PFSK-1 (cell line): ENCODE measurements around the gene C20orf173.

Source experiments
- FOXP2 ChIP-seq: optimal IDR thresholded peaks from 2 replicates; pipeline ENCODE3; 2011; ENCODE audit warnings: borderline replicate concordance, control low read depth, inconsistent platforms; ENCODE audit not compliant: insufficient read depth; ENCODE audit errors: extremely low read length, extremely low read depth
- POLR2AphosphoS5 ChIP-seq: IDR thresholded peaks from 2 replicates; pipeline ENCODE4 v1.6.1; 2012; ENCODE audit warnings: low read depth, mild to moderate bottlenecking, control low read depth, low read length, moderate library complexity
- REST ChIP-seq, 2 experiments: IDR thresholded peaks; 2 replicates each; pipeline versions ENCODE4 v1.6.1 to v1.8.0; 2011 to 2012; ENCODE audit warnings: low read depth in 2 of 2, low read length in 2 of 2, control low read depth in 1 of 2, inconsistent platforms in 1 of 2, mild to moderate bottlenecking in 1 of 2, moderate library complexity in 1 of 2; ENCODE audit not compliant: insufficient read depth in 1 of 2
- SIN3A ChIP-seq: IDR thresholded peaks from 2 replicates; pipeline ENCODE4 v1.6.1; 2012; ENCODE audit warnings: mild to moderate bottlenecking, low read length, moderate library complexity, borderline replicate concordance; ENCODE audit not compliant: insufficient read depth
- TAF1 ChIP-seq: IDR thresholded peaks from 2 replicates; pipeline ENCODE4 v1.6.1; 2012; ENCODE audit warnings: low read length, control low read depth, borderline replicate concordance; ENCODE audit not compliant: insufficient read depth

C20orf173 gene

GRCh38 chr20:35514371-35514932 lies 15.0 kb downstream of the C20orf173 start:
- TF ChIP-seq SIN3A (no peak), FOXP2 (no peak), POLR2AphosphoS5 (no peak), REST (IDR thresholded peaks at IDR 0.05; ENCODE audit: insufficient read depth in 1 of 2, low read depth in 2 of 2, low read length in 2 of 2) (no peak), TAF1 (no peak)

- TF ChIP-seq POLR2AphosphoS5 = no peak
- no peak for TF ChIP-seq REST (IDR thresholded peaks at IDR 0.05; ENCODE audit: insufficient read depth in 1 of 2, low read depth in 2 of 2, low read length in 2 of 2)
- TF ChIP-seq TAF1 = no peak
- no peak for TF ChIP-seq SIN3A
- no peak for TF ChIP-seq FOXP2
Measured at GRCh38 chr20:35511814-35512420, 17.5 kb downstream of the C20orf173 start.

- TF ChIP-seq SIN3A (no peak), POLR2AphosphoS5 (no peak), TAF1 (no peak), FOXP2 (no peak), REST (IDR thresholded peaks at IDR 0.05; ENCODE audit: insufficient read depth in 1 of 2, low read depth in 2 of 2, low read length in 2 of 2) (no peak)
Measured at GRCh38 chr20:35510951-35511735, 18.3 kb downstream of the C20orf173 start.

GRCh38 chr20:35508493-35509218 lies 20.8 kb downstream of the C20orf173 start:
- TF ChIP-seq POLR2AphosphoS5 = no peak
- TF ChIP-seq SIN3A = no peak
- no peak for TF ChIP-seq FOXP2
- TF ChIP-seq TAF1 = no peak
- TF ChIP-seq REST (IDR thresholded peaks at IDR 0.05; ENCODE audit: insufficient read depth in 1 of 2, low read depth in 2 of 2, low read length in 2 of 2) = no peak
